Chondrocyte (in vitro differentiated cells): ENCODE data around the gene PMPCA. TPM values are rescaled to one million over a fixed set of nuclear protein-coding genes. Genes with fewer than 3 reads are reported as not detected.

Source experiments
- DNase-seq: peaks from one replicate; pipeline ENCODE4 v3.0.0; 2021; ENCODE audit warnings: mixed read lengths, low spot score
- H3K27ac Mint-ChIP-seq: one replicate; pipeline ENCODE4 v1.8.0; 2021; ENCODE audit warnings: mild to moderate bottlenecking, moderate library complexity, mixed read lengths; ENCODE audit not compliant: unreplicated experiment
- H3K27me3 Mint-ChIP-seq: 2 replicates; pipeline ENCODE4 v1.8.0; 2021; ENCODE audit warnings: low read depth, mixed read lengths
- H3K36me3 Mint-ChIP-seq: 2 replicates; pipeline ENCODE4 v1.8.0; 2021; ENCODE audit warnings: low read depth, mixed read lengths
- H3K4me1 Mint-ChIP-seq: 2 replicates; pipeline ENCODE4 v1.8.0; 2021; ENCODE audit warnings: low read depth, mild to moderate bottlenecking, mixed read lengths
- H3K4me3 Mint-ChIP-seq: one replicate; pipeline ENCODE4 v1.8.0; 2021; ENCODE audit warnings: mild to moderate bottlenecking, moderate library complexity, mixed read lengths; ENCODE audit not compliant: unreplicated experiment
- H3K9me3 Mint-ChIP-seq: 2 replicates; pipeline ENCODE4 v1.8.0; 2021; ENCODE audit warnings: low read depth, mixed read lengths
- total RNA-seq: library from RNA; stranded (reverse); gene quantifications from 3 replicates; pipeline ENCODE4 v1.2.1, GENCODE V29; 2021
- TF ChIP-seq, protein P1 (sequence below): fragments of 200-600 bp; sonication (generic); IDR thresholded peaks from 2 replicates; pipeline ENCODE4 v1.5.0; 2021; ENCODE audit warnings: antibody characterized with exemption, mild to moderate bottlenecking, moderate library complexity

Gene PMPCA
- total RNA-seq, 1 donor from 2014 or later: 42.5 TPM

DNA sequence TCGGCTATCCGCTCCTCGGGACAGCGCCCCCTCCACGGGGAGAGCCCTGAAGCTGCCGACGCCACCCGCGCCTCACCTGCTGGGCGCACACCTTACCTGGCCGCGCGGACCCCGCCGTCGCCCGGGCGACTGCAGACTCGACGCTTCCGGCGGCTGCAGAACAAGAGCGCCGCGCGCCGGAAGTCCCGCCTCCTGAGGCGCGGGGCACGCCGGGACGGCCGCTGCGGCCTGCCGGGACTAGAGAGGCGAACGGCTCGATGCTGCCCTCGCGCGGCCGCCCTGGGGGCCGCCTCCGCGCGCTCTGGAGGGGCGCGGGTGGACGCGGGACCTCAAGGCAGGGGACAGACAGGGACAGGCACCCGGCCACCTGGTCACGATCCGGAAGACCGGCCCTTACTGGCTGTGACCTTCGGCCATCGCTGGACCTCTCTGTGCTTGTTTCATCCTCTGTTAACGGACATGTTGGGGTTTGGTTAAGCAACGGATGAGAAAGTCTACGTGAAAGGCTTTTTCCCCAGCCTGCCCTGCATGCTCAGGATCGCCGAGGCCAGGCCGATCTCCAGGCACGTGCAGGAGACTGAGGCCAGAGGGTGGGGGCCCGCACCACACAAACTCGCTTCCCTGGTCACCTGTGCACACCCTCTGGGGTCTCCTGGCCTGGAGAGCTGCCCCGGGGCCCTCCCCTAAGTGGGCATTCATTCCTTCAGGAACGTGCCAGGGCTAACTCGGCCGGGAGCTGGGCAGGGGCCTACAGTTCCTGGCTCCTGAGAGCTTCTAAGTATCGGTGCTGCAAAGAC is 10.2 kb upstream of the PMPCA start, which contains the start of gene SNAPC4:
Gene SNAPC4, minus strand, starts transcription at position 133 of the 797 bp plus-strand sequence. CDS start 1,742 bp downstream, outside the sequence.
- H3K36me3 Mint-ChIP-seq: peaks cover 12% of the 10 kb centered on the region
- peaks cover 17% of the 10 kb centered on the region for H3K4me1 Mint-ChIP-seq

GRCh38 chr9:136401173-136401922 is 9.1 kb upstream of the PMPCA start:
- Mint-ChIP-seq H3K4me3 (no peak overlapping the region), H3K27me3 (no peaks in the 10 kb centered on the region), H3K36me3 (peaks cover 12% of the 10 kb centered on the region), H3K27ac (peak overlapping the region; percentile 18), H3K4me1 (peaks cover 17% of the 10 kb centered on the region), H3K9me3 (no peaks in the 10 kb centered on the region)
- TF ChIP-seq, protein P1, sequence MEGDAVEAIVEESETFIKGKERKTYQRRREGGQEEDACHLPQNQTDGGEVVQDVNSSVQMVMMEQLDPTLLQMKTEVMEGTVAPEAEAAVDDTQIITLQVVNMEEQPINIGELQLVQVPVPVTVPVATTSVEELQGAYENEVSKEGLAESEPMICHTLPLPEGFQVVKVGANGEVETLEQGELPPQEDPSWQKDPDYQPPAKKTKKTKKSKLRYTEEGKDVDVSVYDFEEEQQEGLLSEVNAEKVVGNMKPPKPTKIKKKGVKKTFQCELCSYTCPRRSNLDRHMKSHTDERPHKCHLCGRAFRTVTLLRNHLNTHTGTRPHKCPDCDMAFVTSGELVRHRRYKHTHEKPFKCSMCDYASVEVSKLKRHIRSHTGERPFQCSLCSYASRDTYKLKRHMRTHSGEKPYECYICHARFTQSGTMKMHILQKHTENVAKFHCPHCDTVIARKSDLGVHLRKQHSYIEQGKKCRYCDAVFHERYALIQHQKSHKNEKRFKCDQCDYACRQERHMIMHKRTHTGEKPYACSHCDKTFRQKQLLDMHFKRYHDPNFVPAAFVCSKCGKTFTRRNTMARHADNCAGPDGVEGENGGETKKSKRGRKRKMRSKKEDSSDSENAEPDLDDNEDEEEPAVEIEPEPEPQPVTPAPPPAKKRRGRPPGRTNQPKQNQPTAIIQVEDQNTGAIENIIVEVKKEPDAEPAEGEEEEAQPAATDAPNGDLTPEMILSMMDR: no peak
- DNase-seq: no peak

More for the DNA sequence above, 10.2 kb upstream of the PMPCA start, which contains the start of gene SNAPC4:
- no peaks in the 10 kb centered on the region for H3K27me3 Mint-ChIP-seq
- no peaks in the 10 kb centered on the region for H3K9me3 Mint-ChIP-seq
- H3K4me3 Mint-ChIP-seq: peak within 1 kb of the TSS; percentile 84
- H3K27ac Mint-ChIP-seq: peak within 1 kb of the TSS; percentile 63
- peak; percentile 94 for DNase-seq
- TF ChIP-seq, protein P1: peak; percentile 96

- peaks cover 17% of the 10 kb centered on the region for H3K4me1 Mint-ChIP-seq
- no peak for DNase-seq
- TF ChIP-seq, protein P1: no peak
- H3K27ac Mint-ChIP-seq: no peak overlapping the region
- no peaks in the 10 kb centered on the region for H3K27me3 Mint-ChIP-seq
- no peaks in the 10 kb centered on the region for H3K9me3 Mint-ChIP-seq
- H3K4me3 Mint-ChIP-seq: no peak overlapping the region
- H3K36me3 Mint-ChIP-seq: peaks cover 15% of the 10 kb centered on the region
Measured at GRCh38 chr9:136402067-136402466, 8.4 kb upstream of the PMPCA start.

GRCh38 chr9:136403538-136403914 is 6.9 kb upstream of the PMPCA start:
- Mint-ChIP-seq H3K9me3 (no peaks in the 10 kb centered on the region), H3K4me1 (peaks cover 13% of the 10 kb centered on the region), H3K27me3 (no peaks in the 10 kb centered on the region), H3K36me3 (peaks cover 19% of the 10 kb centered on the region), H3K27ac (no peak overlapping the region), H3K4me3 (no peak overlapping the region)
- TF ChIP-seq, protein P1: no peak
- no peak for DNase-seq
